Pancreas (tissue), 10 donors: ENCODE measurements around the gene RETNLB. TPM values are rescaled to one million over a fixed set of nuclear protein-coding genes. Genes with fewer than 3 reads are reported as not detected.

Experiments used
- ATAC-seq, 4 donors: fragments of 200-7000 bp; cut with Tn5 transposase; one replicate each; pipeline versions ENCODE4 v1.8.0 to v1.9.1; 2020; ENCODE audit warnings: mild to moderate bottlenecking in 4 of 4, moderate library complexity in 4 of 4
- DNase-seq, 6 donors: peaks; one replicate each; pipeline ENCODE4 v3.0.0-alpha.2; 2020
- FAIRE-seq: peaks from 2 replicates; lab custom pipeline; 2012; peaks lifted over from hg19 to GRCh38; lab: Jason Lieb, UNC
- H3K27ac ChIP-seq, 4 donors: fragments of 200-600 bp; sonication (generic); 1 replicate in 3 of 4; 2 replicates in 1 of 4; pipeline versions ENCODE4 v1.5.0 to v1.8.0; 2020
- H3K27me3 ChIP-seq, 4 donors: fragments of 200-600 bp; one replicate each; pipeline ENCODE4 v1.8.0; 2021
- H3K36me3 ChIP-seq, 3 donors: fragments of 200-600 bp; sonication (generic) in 1 of 3; one replicate each; pipeline versions ENCODE4 v1.5.0 to v1.8.0; 2020 to 2021
- H3K4me1 ChIP-seq, 3 donors: fragments of 200-600 bp; one replicate each; pipeline ENCODE4 v1.8.0; 2021
- H3K4me3 ChIP-seq, 4 donors: fragments of 200-600 bp; sonication (generic) in 2 of 4; one replicate each; pipeline versions ENCODE4 v1.5.0 to v1.8.0; 2020 to 2021
- H3K9me3 ChIP-seq, 4 donors: fragments of 200-600 bp; one replicate each; pipeline ENCODE4 v1.8.0; 2021
- WGBS, 2 donors: extraction: QIAGEN DNeasy Blood & Tissue Kit; methylation state at CpG; one replicate each; pipeline ENCODE4 v1.1.7; 2013; 5-methylcytosine and 5-hydroxymethylcytosine counted together
- intact Hi-C, 3 donors: fragments of 100-400 bp; cut with DNase I; formaldehyde crosslinking; loops; one replicate each; pipeline versions ENCODE4 v1.11.1 to v1.14.2; 2022
- polyA plus RNA-seq, 2 donors: library from polyadenylated mRNA; stranded (reverse); fragments of 200-250 nt; gene quantifications; one replicate each; pipeline ENCODE4 v1.2.3, GENCODE V29; 2013
- total RNA-seq, 6 donors: library from RNA; stranded (reverse); fragmentation: NEBNext Ultra II Directional in 4 of 6; extraction: Animal tissue kit (Norgen Biotek cat#: 25700) in 4 of 6; gene quantifications; one replicate each; pipeline versions ENCODE4 v1.2.1 to v1.2.4, GENCODE V29; 2021 to 2023
- TF ChIP-seq, protein P1 (sequence below), 4 donors: fragments of 200-600 bp; sonication (generic) in 3 of 4; IDR thresholded peaks; one replicate each; pipeline versions ENCODE4 v1.5.0 to v1.8.0; 2021; ENCODE audit warnings: antibody characterized with exemption in 4 of 4
- donor health status: healthy with polysubstance abuse.
- donor health status: DM: no; HTN: no; CAD: no; lungs with moderate emphysema.
- donor health status: DM: no; HTN: no; CAD: no.
- donor health status: control.
- donor health status: control.
- donor health status: Bipolar disorder and iron deficiency.
- donor health status: DM: yes; HTN: yes; CAD: no.
- donor health status: DM: no; HTN: no; CAD: no.
- donor health status: DM: no; HTN: no; CAD: no.
- donor health status: DM: yes; HTN: yes; CAD: no.

Gene RETNLB
- total and polyA plus RNA-seq, 8 donors, result not detected

DNA sequence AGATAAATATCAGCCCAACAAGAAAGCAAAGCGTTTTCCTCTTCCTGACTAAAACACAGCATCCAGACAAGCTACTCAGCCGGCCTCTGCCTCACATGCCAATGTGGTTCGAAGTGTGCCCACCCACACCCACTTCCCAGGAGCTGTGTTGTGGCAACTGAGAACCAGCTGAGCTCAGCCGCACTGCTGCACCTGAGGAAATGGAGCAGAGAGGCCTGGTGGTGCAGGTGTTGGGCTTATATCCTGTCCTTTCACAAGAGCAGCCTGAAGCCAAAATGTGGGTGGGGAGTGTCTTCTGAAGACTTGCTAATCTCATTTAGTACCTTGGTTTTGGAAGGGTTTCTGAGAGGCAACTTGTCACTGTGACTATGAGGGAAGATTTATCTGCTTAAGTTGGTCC is 23.0 kb upstream of the RETNLB start:
- DNase-seq (no peak), ATAC-seq (no peak)
- intact Hi-C loops, result no loop called here

DNA sequence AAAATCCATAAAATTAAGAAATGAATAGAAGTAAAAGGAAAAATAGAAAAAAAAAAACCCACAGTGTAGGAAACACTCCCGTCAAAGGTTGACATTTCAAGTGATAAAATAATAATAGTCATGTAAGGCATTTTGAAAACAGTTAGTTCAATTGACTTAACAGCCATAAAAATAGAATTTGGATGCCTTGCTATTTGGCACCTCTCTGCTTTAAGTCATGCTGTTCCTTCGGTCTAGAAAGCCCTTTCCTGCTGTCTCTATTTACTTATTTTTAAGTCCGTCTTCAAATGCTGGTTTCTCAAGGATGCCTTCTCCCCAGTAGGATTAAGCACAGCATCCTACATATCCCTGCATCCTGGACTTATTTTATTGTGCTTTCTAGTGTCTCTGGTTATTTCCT is 22.3 kb upstream of the RETNLB start:
- TF ChIP-seq, protein P1, sequence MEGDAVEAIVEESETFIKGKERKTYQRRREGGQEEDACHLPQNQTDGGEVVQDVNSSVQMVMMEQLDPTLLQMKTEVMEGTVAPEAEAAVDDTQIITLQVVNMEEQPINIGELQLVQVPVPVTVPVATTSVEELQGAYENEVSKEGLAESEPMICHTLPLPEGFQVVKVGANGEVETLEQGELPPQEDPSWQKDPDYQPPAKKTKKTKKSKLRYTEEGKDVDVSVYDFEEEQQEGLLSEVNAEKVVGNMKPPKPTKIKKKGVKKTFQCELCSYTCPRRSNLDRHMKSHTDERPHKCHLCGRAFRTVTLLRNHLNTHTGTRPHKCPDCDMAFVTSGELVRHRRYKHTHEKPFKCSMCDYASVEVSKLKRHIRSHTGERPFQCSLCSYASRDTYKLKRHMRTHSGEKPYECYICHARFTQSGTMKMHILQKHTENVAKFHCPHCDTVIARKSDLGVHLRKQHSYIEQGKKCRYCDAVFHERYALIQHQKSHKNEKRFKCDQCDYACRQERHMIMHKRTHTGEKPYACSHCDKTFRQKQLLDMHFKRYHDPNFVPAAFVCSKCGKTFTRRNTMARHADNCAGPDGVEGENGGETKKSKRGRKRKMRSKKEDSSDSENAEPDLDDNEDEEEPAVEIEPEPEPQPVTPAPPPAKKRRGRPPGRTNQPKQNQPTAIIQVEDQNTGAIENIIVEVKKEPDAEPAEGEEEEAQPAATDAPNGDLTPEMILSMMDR (IDR thresholded peaks at IDR 0.05), result no peak
- DNase-seq (no peak), ATAC-seq (no peak), FAIRE-seq (no peak)
- intact Hi-C loops, result no loop called here
- Histone ChIP-seq H3K27ac (no peak overlapping the region), H3K4me3 (no peak overlapping the region), H3K27me3 (no peaks in the 10 kb centered on the region), H3K36me3 (no peaks in the 10 kb centered on the region), H3K4me1 (no peaks in the 10 kb centered on the region), H3K9me3 (no peaks in the 10 kb centered on the region)
- WGBS, 2 donors, result 90 to 94% methylated on average over 3 of the region's 3 CpGs

More for the DNA sequence above, 23.0 kb upstream of the RETNLB start:
- 83 to 88% methylated on average over 4 of the region's 4 CpGs for WGBS, 2 donors
- TF ChIP-seq, protein P1 (IDR thresholded peaks at IDR 0.05), result no peak
- H3K9me3 ChIP-seq, result no peaks in the 10 kb centered on the region
- H3K4me1 ChIP-seq, result no peaks in the 10 kb centered on the region
- no peak overlapping the region for H3K27ac ChIP-seq
- no peaks in the 10 kb centered on the region for H3K27me3 ChIP-seq
- no peak overlapping the region for H3K4me3 ChIP-seq
- FAIRE-seq, result no peak
- no peaks in the 10 kb centered on the region for H3K36me3 ChIP-seq

DNA sequence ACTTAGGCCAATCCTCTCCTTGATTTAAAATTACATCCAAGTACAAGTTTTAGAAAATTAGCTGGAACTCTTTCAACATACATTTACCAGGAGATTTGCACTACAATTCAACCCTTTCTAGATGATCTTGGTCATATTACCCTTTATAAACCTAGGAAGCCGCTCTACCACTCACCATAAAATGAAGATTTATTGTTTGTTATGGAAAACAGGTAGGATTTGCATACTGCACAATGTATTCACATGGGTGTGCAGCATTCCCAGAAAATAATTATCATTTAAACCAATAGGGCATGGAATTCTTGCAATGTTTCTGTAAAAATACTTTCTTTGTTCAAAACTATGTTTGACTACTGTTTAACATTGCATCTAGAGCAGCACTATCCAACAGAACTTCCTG is 18.4 kb upstream of the RETNLB start:
- no peaks in the 10 kb centered on the region for H3K4me1 ChIP-seq
- no peaks in the 10 kb centered on the region for H3K36me3 ChIP-seq
- intact Hi-C loops, result no loop called here
- no peak overlapping the region for H3K4me3 ChIP-seq
- 73 to 87% methylated on average over 1 of the region's 1 CpG for WGBS, 2 donors
- no peaks in the 10 kb centered on the region for H3K9me3 ChIP-seq
- TF ChIP-seq, protein P1 (IDR thresholded peaks at IDR 0.05), result no peak
- FAIRE-seq, result no peak
- ATAC-seq, result no peak
- H3K27me3 ChIP-seq, result no peaks in the 10 kb centered on the region
- H3K27ac ChIP-seq, result no peak overlapping the region
- no peak for DNase-seq

DNA sequence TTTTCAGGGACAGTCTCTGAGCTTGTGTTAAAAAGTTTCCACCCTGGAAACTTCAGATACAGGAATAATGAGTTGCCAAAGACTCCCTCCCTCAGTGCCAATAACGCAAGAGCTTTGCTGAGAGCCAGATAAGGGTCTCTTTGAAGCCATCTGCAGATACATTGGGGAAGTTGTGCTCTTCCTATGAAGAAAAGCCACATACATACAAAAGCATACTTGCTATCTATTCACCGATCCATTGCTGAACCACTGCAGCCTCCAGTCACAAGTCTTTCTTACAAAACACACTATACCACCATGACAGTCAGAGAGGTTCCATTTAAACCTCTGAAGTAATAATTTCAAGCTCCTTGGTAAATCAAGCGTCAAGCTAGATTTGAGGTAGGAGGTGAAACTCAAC is 10.0 kb upstream of the RETNLB start:
- H3K27me3 ChIP-seq, result no peaks in the 10 kb centered on the region
- TF ChIP-seq, protein P1 (IDR thresholded peaks at IDR 0.05), result no peak
- H3K9me3 ChIP-seq, result no peaks in the 10 kb centered on the region
- ATAC-seq (no peak), DNase-seq (no peak), FAIRE-seq (no peak)
- no peak overlapping the region for H3K4me3 ChIP-seq
- 68 to 69% methylated on average over 3 of the region's 3 CpGs for WGBS, 2 donors
- no peak overlapping the region for H3K27ac ChIP-seq
- intact Hi-C loops, result no loop called here
- H3K36me3 ChIP-seq, result no peaks in the 10 kb centered on the region
- no peaks in the 10 kb centered on the region for H3K4me1 ChIP-seq

DNA sequence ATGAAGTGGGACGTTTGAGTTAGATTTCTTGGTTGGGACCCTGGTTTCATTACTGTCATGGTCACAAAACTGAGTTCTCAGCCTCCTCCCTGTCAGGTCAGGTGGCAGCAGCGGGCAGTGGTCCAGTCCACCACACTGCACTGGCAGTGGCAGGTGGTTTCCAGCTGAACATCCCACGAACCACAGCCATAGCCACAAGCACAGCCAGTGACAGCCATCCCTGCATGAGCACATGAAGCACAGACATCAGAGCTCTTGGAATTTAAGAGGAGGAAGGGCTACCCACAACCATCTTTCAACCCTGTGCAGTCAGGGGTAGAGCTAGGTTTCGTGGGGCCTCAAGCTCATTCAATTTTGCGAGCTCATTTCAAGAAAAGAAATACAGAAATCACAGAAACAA is 1.5 kb downstream of the RETNLB start:
- TF ChIP-seq, protein P1 (IDR thresholded peaks at IDR 0.05), result no peak
- FAIRE-seq (no peak), ATAC-seq (no peak)

More for the DNA sequence above, 1.5 kb downstream of the RETNLB start:
- no peak for DNase-seq
- WGBS, 2 donors, result 79 to 86% methylated on average over 5 of the region's 5 CpGs
- no peaks in the 10 kb centered on the region for H3K4me1 ChIP-seq
- H3K27ac ChIP-seq, result no peak overlapping the region
- no peaks in the 10 kb centered on the region for H3K36me3 ChIP-seq
- H3K9me3 ChIP-seq, result no peaks in the 10 kb centered on the region
- H3K4me3 ChIP-seq, result no peak overlapping the region
- intact Hi-C loops, result no loop called here
- no peaks in the 10 kb centered on the region for H3K27me3 ChIP-seq
